Measurements from ENCODE around the gene SALL2. TPM values are rescaled to one million over a fixed set of nuclear protein-coding genes. Genes with fewer than 3 reads are reported as not detected.

SALL2 gene
- total and polyA plus RNA-seq, 2 of the 8 experiments (the other 6 are each of a cell fraction or from before 2014, with no cell fraction given) = 310 to 360 TPM

- TF ChIP-seq TBP (IDR thresholded peaks at IDR 0.05; ENCODE audit: low read depth, low read length) (peak; percentile 78), PHF8 (conservative IDR thresholded peaks at IDR 0.05; ENCODE audit: low read depth, low read length) (peak; percentile 50), MAFK (IDR thresholded peaks at IDR 0.05; ENCODE audit: low read depth, low read length) (no peak), CHD1 (IDR thresholded peaks at IDR 0.05; ENCODE audit: low read depth, low read length) (no peak), ZNF274 (IDR thresholded peaks at IDR 0.05; ENCODE audit: borderline replicate concordance, extremely low read depth, low read length) (no peak), CHD7 (IDR thresholded peaks at IDR 0.05; ENCODE audit: insufficient replicate concordance, low read length) (no peak), SAP30 (IDR thresholded peaks at IDR 0.05; ENCODE audit: insufficient read depth, insufficient replicate concordance, low read length) (peak; percentile 91), E2F6 (IDR thresholded peaks at IDR 0.05) (no peak)
Observed at GRCh38 chr14:21476925-21477681, 49.0 kb downstream of the SALL2 start, which contains the start of the genes RAB2B and TOX4 (continued).
